Trophoblast cell (in vitro differentiated cells and primary cell): Measurements from ENCODE around the gene CCDC192.

ENCODE experiments used
- DNase-seq, 2 donors: peaks; one replicate each; pipeline ENCODE4 v3.0.0-alpha.2; 2016
- H2AFZ ChIP-seq: 2 replicates; pipeline ENCODE4 v1.6.1; 2013; ENCODE audit warnings: low read length, moderate library complexity, mild to moderate bottlenecking; ENCODE audit not compliant: insufficient read depth, poor library complexity
- H2AK5ac ChIP-seq: 2 replicates; pipeline ENCODE4 v1.6.1; 2013; ENCODE audit warnings: mild to moderate bottlenecking, low read length
- H2BK120ac ChIP-seq: 2 replicates; pipeline ENCODE4 v1.6.1; 2013; ENCODE audit warnings: low read length, mild to moderate bottlenecking, moderate library complexity; ENCODE audit not compliant: insufficient read depth, poor library complexity
- H2BK12ac ChIP-seq: 2 replicates; pipeline ENCODE4 v1.6.1; 2013; ENCODE audit warnings: mild to moderate bottlenecking, low read length, moderate library complexity
- H2BK5ac ChIP-seq: 2 replicates; pipeline ENCODE4 v1.6.1; 2013; ENCODE audit warnings: low read length, low read depth, moderate library complexity, mild to moderate bottlenecking; ENCODE audit not compliant: poor library complexity
- H3K14ac ChIP-seq: 2 replicates; pipeline ENCODE4 v1.6.1; 2013; ENCODE audit warnings: mild to moderate bottlenecking, low read length
- H3K18ac ChIP-seq: 2 replicates; pipeline ENCODE4 v1.6.1; 2013; ENCODE audit warnings: mild to moderate bottlenecking, low read length
- H3K23ac ChIP-seq: 2 replicates; pipeline ENCODE4 v1.6.1; 2013; ENCODE audit warnings: low read length
- H3K27ac ChIP-seq: 2 replicates; pipeline ENCODE4 v1.5.1; 2013; ENCODE audit warnings: low read depth, mild to moderate bottlenecking, inconsistent platforms, low read length, moderate library complexity
- H3K27me3 ChIP-seq: 2 replicates; pipeline ENCODE4 v1.6.1; 2013; ENCODE audit warnings: inconsistent platforms, mild to moderate bottlenecking, low read length, moderate library complexity; ENCODE audit not compliant: insufficient read depth
- H3K36me3 ChIP-seq, 2 experiments: 1 replicate in 1 of 2; 2 replicates in 1 of 2; pipeline ENCODE4 v1.6.1; 2013; ENCODE audit warnings: low read length in 2 of 2, mild to moderate bottlenecking in 2 of 2, moderate library complexity in 1 of 2; ENCODE audit not compliant: insufficient read depth in 2 of 2, control insufficient read depth in 1 of 2
- H3K4ac ChIP-seq: 2 replicates; pipeline ENCODE4 v1.6.1; 2013; ENCODE audit warnings: low read depth, mild to moderate bottlenecking, low read length, moderate library complexity
- H3K4me1 ChIP-seq, 2 experiments: 1 replicate in 1 of 2; 2 replicates in 1 of 2; pipeline ENCODE4 v1.6.1; 2013; ENCODE audit warnings: low read length in 2 of 2, mild to moderate bottlenecking in 2 of 2, moderate library complexity in 1 of 2; ENCODE audit not compliant: insufficient read depth in 2 of 2, control insufficient read depth in 1 of 2
- H3K4me2 ChIP-seq: 2 replicates; pipeline ENCODE4 v1.6.1; 2013; ENCODE audit warnings: inconsistent platforms, mild to moderate bottlenecking, low read length, moderate library complexity
- H3K4me3 ChIP-seq: 2 replicates; pipeline ENCODE4 v1.5.1; 2013; ENCODE audit warnings: mild to moderate bottlenecking, low read depth, low read length, inconsistent platforms
- H3K79me1 ChIP-seq: one replicate; pipeline ENCODE4 v1.6.1; 2013; ENCODE audit warnings: low read length
- H3K79me2 ChIP-seq: 2 replicates; pipeline ENCODE4 v1.6.1; 2013; ENCODE audit warnings: low read length, mild to moderate bottlenecking; ENCODE audit not compliant: control insufficient read depth, insufficient read depth, poor library complexity
- H3K9ac ChIP-seq: 2 replicates; pipeline ENCODE4 v1.6.1; 2013; ENCODE audit warnings: mild to moderate bottlenecking, low read length
- H3K9me3 ChIP-seq: 2 replicates; pipeline ENCODE4 v1.6.1; 2013; ENCODE audit warnings: low read depth, mild to moderate bottlenecking, control low read depth, inconsistent platforms, low read length; ENCODE audit not compliant: insufficient read depth
- H4K12ac ChIP-seq: 2 replicates; pipeline ENCODE4 v1.6.1; 2013; ENCODE audit warnings: low read depth, mild to moderate bottlenecking, low read length, moderate library complexity
- H4K8ac ChIP-seq: 2 replicates; pipeline ENCODE4 v1.6.1; 2013; ENCODE audit warnings: low read depth, mild to moderate bottlenecking, low read length, moderate library complexity
- H4K91ac ChIP-seq: one replicate; pipeline ENCODE4 v1.6.1; 2013; ENCODE audit warnings: low read depth, mild to moderate bottlenecking, low read length, moderate library complexity
- WGBS: extraction: QIAGEN DNeasy Blood & Tissue Kit; methylation state at CpG from one replicate; pipeline ENCODE4 v1.1.7; 2013; ENCODE audit warnings: missing lambda C conversion rate; ENCODE audit not compliant: insufficient read length, insufficient coverage; ENCODE audit errors: extremely low coverage; 5-methylcytosine and 5-hydroxymethylcytosine counted together

CCDC192 gene

DNA sequence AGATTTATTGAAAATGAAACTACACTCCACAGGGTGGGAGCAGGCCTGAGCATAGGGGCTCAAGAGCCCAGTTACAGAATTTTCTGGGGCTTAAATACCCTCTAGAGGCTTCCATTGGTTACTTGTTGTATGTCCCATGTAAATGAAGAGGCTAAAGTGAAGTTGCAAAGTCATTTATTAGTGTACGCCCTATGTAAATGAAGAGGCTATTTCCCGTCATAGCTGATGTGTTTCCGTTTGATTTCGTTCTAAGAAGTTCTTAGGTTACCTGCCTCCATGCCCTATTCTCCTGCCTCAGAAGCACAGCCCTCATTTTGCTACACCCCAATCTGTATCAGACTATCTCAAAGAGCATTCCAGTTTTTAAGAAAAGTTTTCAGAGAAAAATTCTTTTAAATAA is 273.3 kb downstream of the CCDC192 start:
- H3K9me3 ChIP-seq = no peaks in the 10 kb centered on the region
- no peak overlapping the region for H3K4me3 ChIP-seq
- no peak overlapping the region for H2AFZ ChIP-seq
- H3K79me1 ChIP-seq = no peaks in the 10 kb centered on the region
- no peak overlapping the region for H3K27ac ChIP-seq
- no peak overlapping the region for H2BK12ac ChIP-seq
- no peak overlapping the region for H3K23ac ChIP-seq
- H3K4me1 ChIP-seq = no peaks in the 10 kb centered on the region
- WGBS = no CpG with 5 or more reads among the region's 4 CpGs
- H4K12ac ChIP-seq = no peak overlapping the region
- H3K14ac ChIP-seq = no peak overlapping the region
- H3K4me2 ChIP-seq = no peak overlapping the region
- no peaks in the 10 kb centered on the region for H3K36me3 ChIP-seq
- no peak overlapping the region for H3K4ac ChIP-seq
- H2AK5ac ChIP-seq = no peak overlapping the region
- no peak overlapping the region for H3K9ac ChIP-seq
- H2BK120ac ChIP-seq = no peak overlapping the region
- H2BK5ac ChIP-seq = no peak overlapping the region
- no peaks in the 10 kb centered on the region for H3K27me3 ChIP-seq
- DNase-seq = no peak
- no peaks in the 10 kb centered on the region for H3K79me2 ChIP-seq
- no peak overlapping the region for H4K91ac ChIP-seq
- H3K18ac ChIP-seq = no peak overlapping the region
- no peak overlapping the region for H4K8ac ChIP-seq

DNA sequence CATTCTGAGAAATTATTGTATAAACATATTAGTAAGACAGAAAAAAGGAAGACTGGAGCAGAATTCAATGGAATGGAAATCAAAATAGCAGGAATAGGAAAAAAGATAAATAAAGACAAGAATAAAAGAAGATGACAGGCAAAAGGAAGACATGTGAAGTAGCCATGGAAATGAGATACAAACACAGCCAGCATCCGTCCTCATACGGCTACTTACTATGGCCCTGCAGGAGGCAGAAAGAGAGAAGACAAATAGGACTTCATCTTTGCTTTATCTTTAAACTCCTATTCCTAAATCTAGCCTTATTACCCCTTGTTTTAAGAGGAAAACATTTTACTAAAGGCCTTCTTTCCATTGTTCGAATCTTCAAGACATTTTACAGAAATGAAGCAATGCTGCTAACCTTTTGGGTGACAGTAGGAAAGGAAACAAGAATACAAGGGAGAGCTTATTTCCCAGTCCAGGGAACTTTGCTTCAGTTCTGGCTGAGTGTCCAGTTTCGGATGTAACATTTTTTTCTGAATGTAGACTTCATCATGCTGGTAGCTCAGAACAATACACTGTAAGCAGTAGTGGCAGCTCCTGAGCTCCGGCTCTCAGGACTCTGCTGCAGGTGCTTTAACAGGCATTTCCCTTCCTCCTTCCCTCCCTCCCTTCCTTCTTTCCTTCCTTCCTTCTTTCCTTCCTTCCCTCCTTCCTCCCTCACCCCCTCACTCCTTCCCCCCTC is 274.0 kb downstream of the CCDC192 start:
- Histone ChIP-seq H3K79me2 (no peaks in the 10 kb centered on the region), H3K27me3 (no peaks in the 10 kb centered on the region), H3K4ac (no peak overlapping the region), H3K79me1 (no peaks in the 10 kb centered on the region), H3K4me2 (no peak overlapping the region), H4K12ac (no peak overlapping the region), H3K36me3 (no peaks in the 10 kb centered on the region), H3K4me1 (no peaks in the 10 kb centered on the region), H2BK120ac (no peak overlapping the region), H2AK5ac (no peak overlapping the region), H2BK5ac (no peak overlapping the region), H3K4me3 (no peak overlapping the region), H3K18ac (no peak overlapping the region), H4K91ac (no peak overlapping the region), H3K23ac (no peak overlapping the region), H4K8ac (no peak overlapping the region), H3K9me3 (no peaks in the 10 kb centered on the region), H2AFZ (no peak overlapping the region), H3K27ac (no peak overlapping the region), H2BK12ac (no peak overlapping the region), H3K9ac (no peak overlapping the region), H3K14ac (no peak overlapping the region)
- peak in 1 of 2 donors; percentile 36 for DNase-seq
- no CpG with 5 or more reads among the region's 5 CpGs for WGBS

- Histone ChIP-seq H2AK5ac (no peak overlapping the region), H4K91ac (no peak overlapping the region), H3K9me3 (no peaks in the 10 kb centered on the region), H3K4me2 (no peak overlapping the region), H3K18ac (no peak overlapping the region), H2BK12ac (no peak overlapping the region), H3K4me1 (no peaks in the 10 kb centered on the region), H3K36me3 (no peaks in the 10 kb centered on the region), H3K4me3 (no peak overlapping the region), H3K4ac (no peak overlapping the region), H2AFZ (no peak overlapping the region), H2BK5ac (no peak overlapping the region), H3K79me2 (no peaks in the 10 kb centered on the region), H3K27me3 (no peaks in the 10 kb centered on the region), H4K12ac (no peak overlapping the region), H3K27ac (no peak overlapping the region), H4K8ac (no peak overlapping the region), H2BK120ac (no peak overlapping the region), H3K9ac (no peak overlapping the region), H3K14ac (no peak overlapping the region), H3K79me1 (no peaks in the 10 kb centered on the region), H3K23ac (no peak overlapping the region)
- WGBS = no CpG with 5 or more reads among the region's 5 CpGs
- DNase-seq = peak in 1 of 2 donors; percentile 57
Observed at GRCh38 chr5:127978738-127979300, 275.6 kb downstream of the CCDC192 start.

GRCh38 chr5:127979475-127979874 is 276.3 kb downstream of the CCDC192 start:
- Histone ChIP-seq H3K4me3 (no peak overlapping the region), H3K14ac (no peak overlapping the region), H2BK5ac (no peak overlapping the region), H2BK12ac (no peak overlapping the region), H4K8ac (no peak overlapping the region), H3K27me3 (no peaks in the 10 kb centered on the region), H3K18ac (no peak overlapping the region), H4K91ac (no peak overlapping the region), H3K27ac (no peak overlapping the region), H2AFZ (no peak overlapping the region), H3K23ac (no peak overlapping the region), H3K4ac (no peak overlapping the region), H3K79me1 (no peaks in the 10 kb centered on the region), H3K9me3 (no peaks in the 10 kb centered on the region), H2AK5ac (no peak overlapping the region), H3K4me1 (no peaks in the 10 kb centered on the region), H3K9ac (no peak overlapping the region), H3K4me2 (no peak overlapping the region), H2BK120ac (no peak overlapping the region), H3K79me2 (no peaks in the 10 kb centered on the region), H4K12ac (no peak overlapping the region), H3K36me3 (no peaks in the 10 kb centered on the region)
- no peak for DNase-seq
